Liver (tissue), 9 donors: ENCODE results near the gene ADK. TPM values are rescaled to one million over a fixed set of nuclear protein-coding genes. Genes with fewer than 3 reads are reported as not detected.

Source experiments
- DNase-seq: peaks from one replicate; pipeline ENCODE4 v3.0.0-alpha.2; 2017; ENCODE audit warnings: low spot score
- H3K27ac ChIP-seq, 2 donors: one replicate each; pipeline ENCODE4 v1.7.0; 2013; ENCODE audit warnings: inconsistent platforms in 2 of 2, low read length in 2 of 2, control low read depth in 1 of 2, low read depth in 1 of 2, mild to moderate bottlenecking in 1 of 2
- H3K27me3 ChIP-seq, 4 donors: one replicate each; pipeline versions ENCODE4 v1.6.1 to v1.7.0; 2013; ENCODE audit warnings: low read length in 3 of 4, inconsistent platforms in 1 of 4, mild to moderate bottlenecking in 1 of 4, moderate library complexity in 1 of 4; ENCODE audit not compliant: control insufficient read depth in 4 of 4, insufficient read depth in 4 of 4
- H3K36me3 ChIP-seq, 4 donors: one replicate each; pipeline versions ENCODE4 v1.6.1 to v1.7.0; 2013; ENCODE audit warnings: low read length in 3 of 4, mild to moderate bottlenecking in 3 of 4, low read depth in 1 of 4, moderate library complexity in 1 of 4; ENCODE audit not compliant: control insufficient read depth in 4 of 4, insufficient read depth in 3 of 4
- H3K4me1 ChIP-seq, 4 donors: one replicate each; pipeline versions ENCODE4 v1.6.1 to v1.7.0; 2013; ENCODE audit warnings: low read length in 3 of 4, mild to moderate bottlenecking in 3 of 4, moderate library complexity in 1 of 4; ENCODE audit not compliant: control insufficient read depth in 4 of 4, insufficient read depth in 4 of 4
- H3K4me3 ChIP-seq, 3 donors: one replicate each; pipeline versions ENCODE4 v1.6.1 to v1.7.0; 2013; ENCODE audit warnings: low read length in 3 of 3, control low read depth in 1 of 3, low read depth in 1 of 3, mild to moderate bottlenecking in 1 of 3
- H3K9ac ChIP-seq, 2 donors: one replicate each; pipeline ENCODE4 v1.7.0; 2013; ENCODE audit warnings: low read length in 2 of 2, mild to moderate bottlenecking in 2 of 2, moderate library complexity in 2 of 2, control low read depth in 1 of 2, low read depth in 1 of 2
- H3K9me3 ChIP-seq, 4 donors: one replicate each; pipeline versions ENCODE4 v1.6.1 to v1.7.0; 2013; ENCODE audit warnings: low read length in 3 of 4; ENCODE audit not compliant: control insufficient read depth in 4 of 4
- EGR1 ChIP-seq, 2 donors: IDR thresholded peaks; 2 replicates each; pipeline ENCODE4 v1.6.1; 2016 to 2018; ENCODE audit warnings: antibody characterized with exemption in 2 of 2, low read depth in 2 of 2
- FOXA1 ChIP-seq: IDR thresholded peaks from 2 replicates; pipeline ENCODE4 v1.6.1; 2016; ENCODE audit warnings: antibody characterized with exemption
- FOXA2 ChIP-seq: IDR thresholded peaks from 2 replicates; pipeline ENCODE4 v1.6.1; 2016; ENCODE audit warnings: antibody characterized with exemption
- GABPA ChIP-seq, 2 donors: IDR thresholded peaks in 1 of 2; conservative IDR thresholded peaks in 1 of 2; 2 replicates each; pipeline ENCODE4 v1.6.1; 2016; ENCODE audit warnings: antibody characterized with exemption in 2 of 2, mild to moderate bottlenecking in 1 of 2, moderate library complexity in 1 of 2
- HNF4A ChIP-seq, 2 donors: conservative IDR thresholded peaks; 2 replicates each; pipeline ENCODE4 v1.6.1; 2016; ENCODE audit warnings: antibody characterized with exemption in 2 of 2, mild to moderate bottlenecking in 2 of 2
- HNF4G ChIP-seq: IDR thresholded peaks from 2 replicates; pipeline ENCODE4 v1.6.1; 2016; ENCODE audit warnings: antibody characterized with exemption
- JUND ChIP-seq, 2 donors: IDR thresholded peaks; 2 replicates each; pipeline ENCODE4 v1.6.1; 2016; ENCODE audit warnings: antibody characterized with exemption in 2 of 2
- MAX ChIP-seq: IDR thresholded peaks from 2 replicates; pipeline ENCODE4 v1.6.1; 2016; ENCODE audit warnings: antibody characterized with exemption
- NR2F2 ChIP-seq: IDR thresholded peaks from 2 replicates; pipeline ENCODE4 v1.6.1; 2016; ENCODE audit warnings: antibody characterized with exemption
- RAD21 ChIP-seq, 2 donors: IDR thresholded peaks; 2 replicates each; pipeline ENCODE4 v1.6.1; 2016; ENCODE audit warnings: antibody characterized with exemption in 2 of 2, mild to moderate bottlenecking in 2 of 2
- RXRA ChIP-seq, 2 donors: IDR thresholded peaks; 2 replicates each; pipeline ENCODE4 v1.6.1; 2017 to 2018; ENCODE audit warnings: antibody characterized with exemption in 2 of 2, mild to moderate bottlenecking in 1 of 2
- TAF1 ChIP-seq: conservative IDR thresholded peaks from 2 replicates; pipeline ENCODE4 v1.6.1; 2016; ENCODE audit warnings: antibody characterized with exemption, mild to moderate bottlenecking
- YY1 ChIP-seq: IDR thresholded peaks from 2 replicates; pipeline ENCODE4 v1.6.1; 2016; ENCODE audit warnings: antibody characterized with exemption, mild to moderate bottlenecking
- WGBS: extraction: QIAGEN DNeasy Blood & Tissue Kit; methylation state at CpG from one replicate; pipeline ENCODE4 v1.1.7; 2013; 5-methylcytosine and 5-hydroxymethylcytosine counted together
- polyA plus RNA-seq, 2 donors: library from polyadenylated mRNA; stranded (reverse) in 1 of 2; unstranded in 1 of 2; fragments of 200-250 nt in 1 of 2; fragments of >200 nt in 1 of 2; fragmentation: Nextera tagmentation in 1 of 2; extraction: Ambion mirVana in 1 of 2; gene quantifications; one replicate each; pipeline versions ENCODE4 v1.2.1 to v1.2.3, GENCODE V29; 2013 to 2015
- total RNA-seq, 2 donors: library from RNA; depleted of rRNA; stranded (reverse); fragments of >200 nt; gene quantifications; one replicate each; pipeline ENCODE4 v1.2.3, GENCODE V29; 2014
- TF ChIP-seq, protein P1 (sequence below): IDR thresholded peaks from 2 replicates; pipeline ENCODE4 v1.6.1; 2016; ENCODE audit warnings: antibody characterized with exemption
- TF ChIP-seq, protein P2 (sequence below): IDR thresholded peaks from 2 replicates; pipeline ENCODE4 v1.6.1; 2016; ENCODE audit warnings: antibody characterized with exemption, mild to moderate bottlenecking
- donor health status: healthy.
- donor health status: healthy.
- donor health status: healthy.
- donor health status: healthy.
- donor health status: healthy.

The ADK gene
- total and polyA plus RNA-seq, 4 donors = 18.0 to 110 (median 65.5) TPM

DNA sequence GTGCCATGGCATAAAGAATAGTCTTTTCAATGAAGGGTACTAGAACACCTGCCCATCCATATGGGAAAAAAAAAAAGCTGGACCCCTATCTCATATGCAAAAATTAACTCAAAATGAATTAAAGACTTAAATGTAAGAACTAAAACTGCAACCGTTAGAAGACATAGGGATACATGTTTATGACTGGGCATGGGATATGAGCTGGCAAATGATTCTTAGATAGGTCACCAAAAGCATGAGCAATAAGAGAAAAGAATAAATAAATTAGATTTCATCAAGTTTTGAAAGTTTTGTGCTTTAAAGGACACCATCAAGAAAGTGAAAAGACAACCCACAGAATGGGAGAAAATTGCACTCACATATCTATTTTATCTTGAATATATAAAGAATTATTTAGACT lies 222.0 kb downstream of the ADK start:
- TF ChIP-seq HNF4G (no peak), JUND (IDR thresholded peaks at IDR 0.05) (no peak), MAX (no peak), RXRA (IDR thresholded peaks at IDR 0.05) (no peak), FOXA2 (no peak), NR2F2 (no peak), RAD21 (IDR thresholded peaks at IDR 0.05) (no peak)
- TF ChIP-seq, protein P1, sequence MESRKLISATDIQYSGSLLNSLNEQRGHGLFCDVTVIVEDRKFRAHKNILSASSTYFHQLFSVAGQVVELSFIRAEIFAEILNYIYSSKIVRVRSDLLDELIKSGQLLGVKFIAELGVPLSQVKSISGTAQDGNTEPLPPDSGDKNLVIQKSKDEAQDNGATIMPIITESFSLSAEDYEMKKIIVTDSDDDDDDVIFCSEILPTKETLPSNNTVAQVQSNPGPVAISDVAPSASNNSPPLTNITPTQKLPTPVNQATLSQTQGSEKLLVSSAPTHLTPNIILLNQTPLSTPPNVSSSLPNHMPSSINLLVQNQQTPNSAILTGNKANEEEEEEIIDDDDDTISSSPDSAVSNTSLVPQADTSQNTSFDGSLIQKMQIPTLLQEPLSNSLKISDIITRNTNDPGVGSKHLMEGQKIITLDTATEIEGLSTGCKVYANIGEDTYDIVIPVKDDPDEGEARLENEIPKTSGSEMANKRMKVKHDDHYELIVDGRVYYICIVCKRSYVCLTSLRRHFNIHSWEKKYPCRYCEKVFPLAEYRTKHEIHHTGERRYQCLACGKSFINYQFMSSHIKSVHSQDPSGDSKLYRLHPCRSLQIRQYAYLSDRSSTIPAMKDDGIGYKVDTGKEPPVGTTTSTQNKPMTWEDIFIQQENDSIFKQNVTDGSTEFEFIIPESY = no peak
- H3K9ac ChIP-seq = no peak overlapping the region
- no peaks in the 10 kb centered on the region for H3K27me3 ChIP-seq
- no peak for DNase-seq
- H3K4me3 ChIP-seq = no peak overlapping the region
- peaks cover 0 to 6% (median 3%) of the 10 kb centered on the region in 4 donors for H3K36me3 ChIP-seq
- H3K9me3 ChIP-seq = no peaks in the 10 kb centered on the region
- no peaks in the 10 kb centered on the region for H3K4me1 ChIP-seq
- 94% methylated on average over 1 of the region's 1 CpG for WGBS
- H3K27ac ChIP-seq = no peak overlapping the region

DNA sequence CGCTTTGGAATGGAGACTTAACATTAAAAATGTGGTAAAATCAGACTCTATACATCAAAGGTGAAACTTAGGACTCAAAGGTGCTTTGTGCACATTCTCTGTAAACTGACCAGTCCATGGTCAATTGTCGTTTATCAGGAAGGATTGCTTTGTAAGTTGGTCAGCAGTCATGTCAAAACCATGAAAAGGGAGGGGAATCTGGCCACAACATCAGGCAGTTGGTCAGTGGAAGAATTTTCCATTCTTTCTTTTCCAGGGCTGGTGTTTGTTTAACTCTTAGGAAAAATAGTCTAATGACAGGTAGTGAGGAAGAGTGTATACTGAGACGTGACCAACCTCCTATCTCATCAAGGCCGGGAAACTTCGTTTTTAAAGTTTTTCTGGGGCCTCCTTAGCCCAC lies 226.5 kb downstream of the ADK start:
- no peak overlapping the region for H3K27ac ChIP-seq
- no peaks in the 10 kb centered on the region for H3K4me1 ChIP-seq
- no peak overlapping the region for H3K4me3 ChIP-seq
- H3K9ac ChIP-seq = no peak overlapping the region
- no peaks in the 10 kb centered on the region for H3K27me3 ChIP-seq
- 95% methylated on average over 5 of the region's 5 CpGs for WGBS
- H3K36me3 ChIP-seq = peaks cover 0 to 3% (median 0%) of the 10 kb centered on the region in 4 donors
- no peaks in the 10 kb centered on the region for H3K9me3 ChIP-seq
- TF ChIP-seq RXRA (IDR thresholded peaks at IDR 0.05) = no peak
- no peak for TF ChIP-seq HNF4A (conservative IDR thresholded peaks at IDR 0.05)
- TF ChIP-seq GABPA (IDR thresholded peaks at IDR 0.05 in 1 of 2, conservative IDR thresholded peaks at IDR 0.05 in 1 of 2) = no peak
- no peak for TF ChIP-seq RAD21 (IDR thresholded peaks at IDR 0.05)
- TF ChIP-seq HNF4G = no peak
- TF ChIP-seq, protein P1 = no peak
- TF ChIP-seq YY1 = no peak
- no peak for TF ChIP-seq FOXA2
- no peak for TF ChIP-seq NR2F2
- TF ChIP-seq JUND (IDR thresholded peaks at IDR 0.05) = no peak
- DNase-seq = no peak

GRCh38 chr10:74379474-74379873 lies 228.5 kb downstream of the ADK start:
- 95% methylated on average over 3 of the region's 3 CpGs for WGBS
- TF ChIP-seq RXRA (IDR thresholded peaks at IDR 0.05) (no peak), TAF1 (no peak), FOXA1 (no peak), MAX (no peak), HNF4A (conservative IDR thresholded peaks at IDR 0.05) (no peak), GABPA (IDR thresholded peaks at IDR 0.05 in 1 of 2, conservative IDR thresholded peaks at IDR 0.05 in 1 of 2) (no peak), JUND (IDR thresholded peaks at IDR 0.05) (no peak), RAD21 (IDR thresholded peaks at IDR 0.05) (no peak), HNF4G (no peak), EGR1 (IDR thresholded peaks at IDR 0.05; ENCODE audit: low read depth in 2 of 2) (no peak)
- TF ChIP-seq, protein P1 = no peak
- TF ChIP-seq, protein P2, sequence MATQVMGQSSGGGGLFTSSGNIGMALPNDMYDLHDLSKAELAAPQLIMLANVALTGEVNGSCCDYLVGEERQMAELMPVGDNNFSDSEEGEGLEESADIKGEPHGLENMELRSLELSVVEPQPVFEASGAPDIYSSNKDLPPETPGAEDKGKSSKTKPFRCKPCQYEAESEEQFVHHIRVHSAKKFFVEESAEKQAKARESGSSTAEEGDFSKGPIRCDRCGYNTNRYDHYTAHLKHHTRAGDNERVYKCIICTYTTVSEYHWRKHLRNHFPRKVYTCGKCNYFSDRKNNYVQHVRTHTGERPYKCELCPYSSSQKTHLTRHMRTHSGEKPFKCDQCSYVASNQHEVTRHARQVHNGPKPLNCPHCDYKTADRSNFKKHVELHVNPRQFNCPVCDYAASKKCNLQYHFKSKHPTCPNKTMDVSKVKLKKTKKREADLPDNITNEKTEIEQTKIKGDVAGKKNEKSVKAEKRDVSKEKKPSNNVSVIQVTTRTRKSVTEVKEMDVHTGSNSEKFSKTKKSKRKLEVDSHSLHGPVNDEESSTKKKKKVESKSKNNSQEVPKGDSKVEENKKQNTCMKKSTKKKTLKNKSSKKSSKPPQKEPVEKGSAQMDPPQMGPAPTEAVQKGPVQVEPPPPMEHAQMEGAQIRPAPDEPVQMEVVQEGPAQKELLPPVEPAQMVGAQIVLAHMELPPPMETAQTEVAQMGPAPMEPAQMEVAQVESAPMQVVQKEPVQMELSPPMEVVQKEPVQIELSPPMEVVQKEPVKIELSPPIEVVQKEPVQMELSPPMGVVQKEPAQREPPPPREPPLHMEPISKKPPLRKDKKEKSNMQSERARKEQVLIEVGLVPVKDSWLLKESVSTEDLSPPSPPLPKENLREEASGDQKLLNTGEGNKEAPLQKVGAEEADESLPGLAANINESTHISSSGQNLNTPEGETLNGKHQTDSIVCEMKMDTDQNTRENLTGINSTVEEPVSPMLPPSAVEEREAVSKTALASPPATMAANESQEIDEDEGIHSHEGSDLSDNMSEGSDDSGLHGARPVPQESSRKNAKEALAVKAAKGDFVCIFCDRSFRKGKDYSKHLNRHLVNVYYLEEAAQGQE = no peak

More at GRCh38 chr10:74379474-74379873, 228.5 kb downstream of the ADK start:
- H3K4me1 ChIP-seq = no peaks in the 10 kb centered on the region
- no peaks in the 10 kb centered on the region for H3K27me3 ChIP-seq
- H3K9ac ChIP-seq = no peak overlapping the region
- H3K9me3 ChIP-seq = no peaks in the 10 kb centered on the region
- no peaks in the 10 kb centered on the region for H3K36me3 ChIP-seq
- no peak for DNase-seq
- H3K4me3 ChIP-seq = no peak overlapping the region
- no peak overlapping the region for H3K27ac ChIP-seq
